ENCODE data around the gene MCC.
"Not testable (repeated sequence)": the region's sequence is repeated elsewhere in the genome, so short reads cannot be mapped to it uniquely, and the experiment has no call there.

The MCC gene

GRCh38 chr5:113425909-113426308, 62.3 kb downstream of the MCC start:
- DNase-seq (ENCODE audit: low spot score): no peak

- DNase-seq (ENCODE audit: low spot score): no peak
Measured at GRCh38 chr5:113421693-113422092, 66.6 kb downstream of the MCC start.

GRCh38 chr5:113405530-113405929, 82.7 kb downstream of the MCC start:
- DNase-seq (ENCODE audit: low spot score): no peak

- no peak for DNase-seq (ENCODE audit: low spot score)
Measured at GRCh38 chr5:113404269-113404668, 84.0 kb downstream of the MCC start.

GRCh38 chr5:113397986-113398385, 90.3 kb downstream of the MCC start:
- DNase-seq (ENCODE audit: low spot score): not testable (repeated sequence)

- DNase-seq (ENCODE audit: low spot score): no peak
Measured at GRCh38 chr5:113397046-113397445, 91.2 kb downstream of the MCC start.

GRCh38 chr5:113394658-113395057, 93.6 kb downstream of the MCC start:
- no peak for DNase-seq (ENCODE audit: low spot score)

GRCh38 chr5:113390224-113390623, 98.0 kb downstream of the MCC start:
- no peak for DNase-seq (ENCODE audit: low spot score)

- DNase-seq (ENCODE audit: low spot score): no peak
Measured at GRCh38 chr5:113389116-113389515, 99.1 kb downstream of the MCC start.

GRCh38 chr5:113387844-113388243, 100.4 kb downstream of the MCC start:
- DNase-seq (ENCODE audit: low spot score): no peak

GRCh38 chr5:113384782-113385285, 103.4 kb downstream of the MCC start:
- no peak for DNase-seq (ENCODE audit: low spot score)

GRCh38 chr5:113382731-113383130, 105.5 kb downstream of the MCC start:
- no peak for DNase-seq (ENCODE audit: low spot score)

GRCh38 chr5:113381791-113382190, 106.5 kb downstream of the MCC start:
- DNase-seq (ENCODE audit: low spot score): no peak

GRCh38 chr5:113380807-113381326, 107.4 kb downstream of the MCC start:
- DNase-seq (ENCODE audit: low spot score): no peak

- DNase-seq (ENCODE audit: low spot score): no peak
Measured at GRCh38 chr5:113379936-113380806, 108.1 kb downstream of the MCC start.

- peak; percentile 38 for DNase-seq (ENCODE audit: low spot score)
Measured at GRCh38 chr5:113378959-113379541, 109.2 kb downstream of the MCC start.

GRCh38 chr5:113378514-113378913, 109.7 kb downstream of the MCC start:
- no peak for DNase-seq (ENCODE audit: low spot score)

- DNase-seq (ENCODE audit: low spot score): no peak
Measured at GRCh38 chr5:113378081-113378480, 110.2 kb downstream of the MCC start.

- DNase-seq (ENCODE audit: low spot score): no peak
Measured at GRCh38 chr5:113376640-113377039, 111.6 kb downstream of the MCC start.

- DNase-seq (ENCODE audit: low spot score): no peak
Measured at GRCh38 chr5:113375480-113376060, 112.7 kb downstream of the MCC start.

- DNase-seq (ENCODE audit: low spot score): no peak
Measured at GRCh38 chr5:113373426-113373825, 114.8 kb downstream of the MCC start.

GRCh38 chr5:113371721-113372196, 116.5 kb downstream of the MCC start:
- DNase-seq (ENCODE audit: low spot score): no peak

- no peak for DNase-seq (ENCODE audit: low spot score)
Measured at GRCh38 chr5:113367586-113367985, 120.7 kb downstream of the MCC start.
